Gastroesophageal sphincter (tissue), 3 donors: Measurements from ENCODE around the gene TAF11L3.

Experiments used
- POLR2A ChIP-seq, 2 donors: fragments of 450-650 bp; IDR thresholded peaks; one replicate each; pipeline ENCODE4 v1.6.1; 2017; ENCODE audit warnings: antibody characterized with exemption in 2 of 2, mild to moderate bottlenecking in 2 of 2, moderate library complexity in 1 of 2
- POLR2AphosphoS5 ChIP-seq: sonication (generic); formaldehyde crosslinking; IDR thresholded peaks from one replicate; pipeline ENCODE4 v1.6.1; 2017; ENCODE audit warnings: antibody characterized with exemption
- TF ChIP-seq, protein P1 (sequence below), 4 experiments: fragments of 200-600 bp in 2 of 4; fragments of 450-650 bp in 2 of 4; sonication (generic) in 1 of 4; IDR thresholded peaks; one replicate each; pipeline ENCODE4 v1.5.1; 2017 to 2019; ENCODE audit warnings: antibody characterized with exemption in 4 of 4, mild to moderate bottlenecking in 2 of 4, moderate library complexity in 2 of 4

DNA sequence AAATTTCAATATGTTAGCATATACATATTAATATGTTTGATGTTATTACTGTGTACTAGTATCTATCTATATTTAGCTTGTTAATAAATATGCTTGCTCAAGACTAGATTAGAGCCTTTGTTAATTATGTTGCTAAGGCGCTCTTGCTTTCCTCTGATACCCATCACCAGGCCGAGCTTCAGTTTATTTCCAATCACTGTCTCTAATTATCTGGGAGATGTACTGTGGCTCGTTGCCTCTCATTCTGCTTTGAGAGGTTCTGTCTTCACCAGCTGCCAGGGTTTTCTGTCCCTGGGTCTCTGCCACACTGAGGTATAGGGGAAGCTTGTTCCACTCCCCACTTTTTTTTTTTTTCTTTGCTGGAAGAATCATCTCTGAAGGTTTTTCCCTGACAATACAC is 41.1 kb upstream of the TAF11L3 start:
- TF ChIP-seq, protein P1, sequence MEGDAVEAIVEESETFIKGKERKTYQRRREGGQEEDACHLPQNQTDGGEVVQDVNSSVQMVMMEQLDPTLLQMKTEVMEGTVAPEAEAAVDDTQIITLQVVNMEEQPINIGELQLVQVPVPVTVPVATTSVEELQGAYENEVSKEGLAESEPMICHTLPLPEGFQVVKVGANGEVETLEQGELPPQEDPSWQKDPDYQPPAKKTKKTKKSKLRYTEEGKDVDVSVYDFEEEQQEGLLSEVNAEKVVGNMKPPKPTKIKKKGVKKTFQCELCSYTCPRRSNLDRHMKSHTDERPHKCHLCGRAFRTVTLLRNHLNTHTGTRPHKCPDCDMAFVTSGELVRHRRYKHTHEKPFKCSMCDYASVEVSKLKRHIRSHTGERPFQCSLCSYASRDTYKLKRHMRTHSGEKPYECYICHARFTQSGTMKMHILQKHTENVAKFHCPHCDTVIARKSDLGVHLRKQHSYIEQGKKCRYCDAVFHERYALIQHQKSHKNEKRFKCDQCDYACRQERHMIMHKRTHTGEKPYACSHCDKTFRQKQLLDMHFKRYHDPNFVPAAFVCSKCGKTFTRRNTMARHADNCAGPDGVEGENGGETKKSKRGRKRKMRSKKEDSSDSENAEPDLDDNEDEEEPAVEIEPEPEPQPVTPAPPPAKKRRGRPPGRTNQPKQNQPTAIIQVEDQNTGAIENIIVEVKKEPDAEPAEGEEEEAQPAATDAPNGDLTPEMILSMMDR (IDR thresholded peaks at IDR 0.05) = no peak
- no peak for TF ChIP-seq POLR2A (IDR thresholded peaks at IDR 0.05)
- TF ChIP-seq POLR2AphosphoS5 = no peak
